Ishikawa (cell line): Measurements from ENCODE around the gene C2orf81.

ENCODE experiments used
- CREB1 ChIP-seq: IDR thresholded peaks from 2 replicates; pipeline ENCODE4 v1.6.1; 2012; ENCODE audit warnings: low read depth
- FOXM1 ChIP-seq: IDR thresholded peaks from 2 replicates; pipeline ENCODE4 v1.6.1; 2012; ENCODE audit warnings: low read depth, borderline replicate concordance
- RAD21 ChIP-seq: IDR thresholded peaks from 2 replicates; pipeline ENCODE4 v1.6.1; 2012; ENCODE audit warnings: low read depth
- TAF1 ChIP-seq: IDR thresholded peaks from 2 replicates; pipeline ENCODE4 v1.6.1; 2012; ENCODE audit warnings: low read depth, mild to moderate bottlenecking
- TEAD4 ChIP-seq: IDR thresholded peaks from 2 replicates; pipeline ENCODE4 v1.6.1; 2012
- YY1 ChIP-seq: IDR thresholded peaks from 2 replicates; pipeline ENCODE4 v1.6.1; 2012; ENCODE audit warnings: low read depth
- ZBTB7A ChIP-seq: IDR thresholded peaks from 2 replicates; pipeline ENCODE4 v1.6.1; 2012; ENCODE audit warnings: low read depth
- TF ChIP-seq, protein P1 (sequence below): IDR thresholded peaks from 2 replicates; pipeline ENCODE4 v1.6.1; 2012
- TF ChIP-seq, protein P2 (sequence below): IDR thresholded peaks from 2 replicates; pipeline ENCODE4 v1.6.1; 2012

DNA sequence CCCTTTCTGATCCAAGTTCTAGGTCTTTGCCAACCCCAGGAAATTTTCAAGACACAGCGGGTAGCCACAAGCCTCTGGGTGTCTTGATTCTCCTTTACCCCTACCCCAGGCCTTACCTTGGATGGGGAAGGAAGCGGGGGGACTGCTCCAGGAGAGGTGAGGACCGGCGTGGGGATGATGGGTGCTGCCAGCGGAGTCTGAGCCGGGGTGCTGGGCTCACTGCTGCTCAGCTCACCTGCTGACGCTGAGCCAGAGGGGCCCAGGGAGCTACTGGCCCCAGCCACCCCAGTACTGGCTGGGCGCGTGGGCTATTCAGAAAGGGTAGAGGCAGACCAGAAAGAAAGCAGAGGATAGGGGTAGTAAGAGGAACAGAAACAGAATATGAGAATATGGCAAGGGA, 50.0 kb downstream of the C2orf81 start:
- no peak for TF ChIP-seq TEAD4
- TF ChIP-seq, protein P1, sequence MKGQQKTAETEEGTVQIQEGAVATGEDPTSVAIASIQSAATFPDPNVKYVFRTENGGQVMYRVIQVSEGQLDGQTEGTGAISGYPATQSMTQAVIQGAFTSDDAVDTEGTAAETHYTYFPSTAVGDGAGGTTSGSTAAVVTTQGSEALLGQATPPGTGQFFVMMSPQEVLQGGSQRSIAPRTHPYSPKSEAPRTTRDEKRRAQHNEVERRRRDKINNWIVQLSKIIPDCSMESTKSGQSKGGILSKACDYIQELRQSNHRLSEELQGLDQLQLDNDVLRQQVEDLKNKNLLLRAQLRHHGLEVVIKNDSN: no peak
- TF ChIP-seq, protein P2, sequence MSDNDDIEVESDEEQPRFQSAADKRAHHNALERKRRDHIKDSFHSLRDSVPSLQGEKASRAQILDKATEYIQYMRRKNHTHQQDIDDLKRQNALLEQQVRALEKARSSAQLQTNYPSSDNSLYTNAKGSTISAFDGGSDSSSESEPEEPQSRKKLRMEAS: no peak
- no peak for TF ChIP-seq TAF1
- TF ChIP-seq RAD21: no peak
- no peak for TF ChIP-seq ZBTB7A
- TF ChIP-seq CREB1: no peak
- no peak for TF ChIP-seq YY1
- TF ChIP-seq FOXM1: no peak
